ENCODE measurements around the gene MAGEB3.

GRCh38 chrX:30275498-30275897 is 45.0 kb downstream of the MAGEB3 start:
- TF ChIP-seq CTCF (IDR thresholded peaks at IDR 0.05) (peak in 5 of 12 donors; percentile 9 to 25 (median 14)), POLR2A (IDR thresholded peaks at IDR 0.05) (no peak)

Measured in heart left ventricle (tissue), 13 donors.